ENCODE data around the gene CT83. TPM values are rescaled to one million over a fixed set of nuclear protein-coding genes. Genes with fewer than 3 reads are reported as not detected.

CT83 gene
- not detected for total RNA-seq
- polyA plus RNA-seq, result not detected
- long read RNA-seq, donor 1, result 0 reads
- long read RNA-seq, donor 2, result 0 reads
- long read RNA-seq, donor 3, result 0 reads

GRCh38 chrX:116462822-116463221 is at the start of gene CT83:
Gene CT83 (minus strand): TSS chrX:116462976. CDS start chrX:116462856, 120 bp downstream.
- Histone ChIP-seq H3K4me1 (ENCODE audit: insufficient read depth) (no peaks in the 10 kb centered on the region), H3K27ac (no peak within 1 kb of the TSS), H3K4me3 (no peak within 1 kb of the TSS), H3K27me3 (no peaks in the 10 kb centered on the region), H3K9me3 (no peaks in the 10 kb centered on the region), H3K36me3 (no peaks in the 10 kb centered on the region)
- intact Hi-C loops (cut with DNase I), result no loop called here
- TF ChIP-seq POLR2A (IDR thresholded peaks at IDR 0.05) (no peak), EP300 (IDR thresholded peaks at IDR 0.05) (no peak), CTCF (IDR thresholded peaks at IDR 0.05) (no peak)
- WGBS, 3 donors, result 77 to 80% (median 77%) methylated on average over 18 of the region's 18 CpGs
- DNase-seq, result no peak

- Histone ChIP-seq H3K27ac (no peak overlapping the region), H3K4me3 (no peak overlapping the region), H3K4me1 (ENCODE audit: insufficient read depth) (no peaks in the 10 kb centered on the region), H3K36me3 (no peaks in the 10 kb centered on the region), H3K27me3 (no peaks in the 10 kb centered on the region), H3K9me3 (no peaks in the 10 kb centered on the region)
- TF ChIP-seq POLR2A (IDR thresholded peaks at IDR 0.05), result no peak
- TF ChIP-seq EP300 (IDR thresholded peaks at IDR 0.05), result no peak
- TF ChIP-seq CTCF (IDR thresholded peaks at IDR 0.05), result no peak
- no peak for DNase-seq
- intact Hi-C loops (cut with DNase I), result no loop called here
Measured at GRCh38 chrX:116499780-116500179, 37.0 kb upstream of the CT83 start.

- Histone ChIP-seq H3K27me3 (no peaks in the 10 kb centered on the region), H3K4me3 (no peak overlapping the region), H3K36me3 (no peaks in the 10 kb centered on the region), H3K4me1 (ENCODE audit: insufficient read depth) (no peaks in the 10 kb centered on the region), H3K27ac (no peak overlapping the region), H3K9me3 (no peaks in the 10 kb centered on the region)
- no peak for DNase-seq
- intact Hi-C loops (cut with DNase I), result no loop called here
- TF ChIP-seq CTCF (IDR thresholded peaks at IDR 0.05) (no peak), EP300 (IDR thresholded peaks at IDR 0.05) (no peak), POLR2A (IDR thresholded peaks at IDR 0.05) (no peak)
- 32 to 42% (median 38%) methylated on average over 2 of the region's 2 CpGs for WGBS, 3 donors
Measured at GRCh38 chrX:116493271-116493670, 30.5 kb upstream of the CT83 start.

- H3K27ac ChIP-seq, result no peak overlapping the region
- no peaks in the 10 kb centered on the region for H3K9me3 ChIP-seq
- H3K36me3 ChIP-seq, result no peaks in the 10 kb centered on the region
- H3K27me3 ChIP-seq, result no peaks in the 10 kb centered on the region
- DNase-seq, result no peak
- intact Hi-C loops (cut with DNase I), result no loop called here
- H3K4me1 ChIP-seq (ENCODE audit: insufficient read depth), result no peaks in the 10 kb centered on the region
- TF ChIP-seq POLR2A (IDR thresholded peaks at IDR 0.05) (no peak), EP300 (IDR thresholded peaks at IDR 0.05) (no peak), CTCF (IDR thresholded peaks at IDR 0.05) (no peak)
- no peak overlapping the region for H3K4me3 ChIP-seq
Measured at GRCh38 chrX:116490104-116490503, 27.3 kb upstream of the CT83 start.

GRCh38 chrX:116480059-116480458 is 17.3 kb upstream of the CT83 start:
- no peak overlapping the region for H3K4me3 ChIP-seq
- WGBS, 3 donors, result 76 to 85% (median 79%) methylated on average over 2 of the region's 2 CpGs
- H3K9me3 ChIP-seq, result no peaks in the 10 kb centered on the region
- no peaks in the 10 kb centered on the region for H3K36me3 ChIP-seq
- H3K27me3 ChIP-seq, result no peaks in the 10 kb centered on the region
- H3K27ac ChIP-seq, result no peak overlapping the region
- TF ChIP-seq CTCF (IDR thresholded peaks at IDR 0.05) (no peak), POLR2A (IDR thresholded peaks at IDR 0.05) (no peak), EP300 (IDR thresholded peaks at IDR 0.05) (no peak)
- DNase-seq, result no peak
- intact Hi-C loops (cut with DNase I), result no loop called here
- H3K4me1 ChIP-seq (ENCODE audit: insufficient read depth), result no peaks in the 10 kb centered on the region

Measured in ovary (tissue), 10 donors.